ENCODE measurements around the gene JMJD6.
A peak's percentile ranks its signal among the peaks of the same experiment; 100 is the strongest.

The JMJD6 gene

GRCh38 chr17:76679239-76679638 lies 47.2 kb downstream of the JMJD6 start:
- no peak for DNase-seq (ENCODE audit: low spot score)

- no peak for DNase-seq (ENCODE audit: low spot score)
Measured at GRCh38 chr17:76678330-76678729, 48.1 kb downstream of the JMJD6 start.

- DNase-seq (ENCODE audit: low spot score): no peak
Measured at GRCh38 chr17:76677406-76677805, 49.0 kb downstream of the JMJD6 start.

GRCh38 chr17:76676629-76677028 lies 49.8 kb downstream of the JMJD6 start:
- no peak for DNase-seq (ENCODE audit: low spot score)

- DNase-seq (ENCODE audit: low spot score): no peak
Measured at GRCh38 chr17:76675648-76676047, 50.8 kb downstream of the JMJD6 start.

GRCh38 chr17:76674600-76674999 lies 51.8 kb downstream of the JMJD6 start:
- DNase-seq (ENCODE audit: low spot score): no peak

GRCh38 chr17:76673729-76674128 lies 52.7 kb downstream of the JMJD6 start:
- no peak for DNase-seq (ENCODE audit: low spot score)

- DNase-seq (ENCODE audit: low spot score): no peak
Measured at GRCh38 chr17:76672892-76673291, 53.5 kb downstream of the JMJD6 start.

- no peak for DNase-seq (ENCODE audit: low spot score)
Measured at GRCh38 chr17:76672270-76672851, 54.0 kb downstream of the JMJD6 start.

- no peak for DNase-seq (ENCODE audit: low spot score)
Measured at GRCh38 chr17:76671912-76672262, 54.5 kb downstream of the JMJD6 start.

GRCh38 chr17:76671123-76671911 lies 55.1 kb downstream of the JMJD6 start:
- peak; percentile 100 for DNase-seq (ENCODE audit: low spot score)

- no peak for DNase-seq (ENCODE audit: low spot score)
Measured at GRCh38 chr17:76670718-76671122, 55.7 kb downstream of the JMJD6 start.

- no peak for DNase-seq (ENCODE audit: low spot score)
Measured at GRCh38 chr17:76670020-76670717, 56.2 kb downstream of the JMJD6 start.
